Stimulated activated CD4-positive, alpha-beta T cell treated with anti-CD3 and anti-CD28 coated beads, Interleukin-2, amount 100 ng/mL, for 4 hours (primary cell): Measurements from ENCODE around the gene CAMK2B.
A peak's percentile ranks its signal among the peaks of the same experiment; 100 is the strongest.

Source experiments
- DNase-seq: peaks from one replicate; pipeline ENCODE4 v3.0.0-alpha.2; 2020; ENCODE audit warnings: low read depth

Gene CAMK2B

DNA sequence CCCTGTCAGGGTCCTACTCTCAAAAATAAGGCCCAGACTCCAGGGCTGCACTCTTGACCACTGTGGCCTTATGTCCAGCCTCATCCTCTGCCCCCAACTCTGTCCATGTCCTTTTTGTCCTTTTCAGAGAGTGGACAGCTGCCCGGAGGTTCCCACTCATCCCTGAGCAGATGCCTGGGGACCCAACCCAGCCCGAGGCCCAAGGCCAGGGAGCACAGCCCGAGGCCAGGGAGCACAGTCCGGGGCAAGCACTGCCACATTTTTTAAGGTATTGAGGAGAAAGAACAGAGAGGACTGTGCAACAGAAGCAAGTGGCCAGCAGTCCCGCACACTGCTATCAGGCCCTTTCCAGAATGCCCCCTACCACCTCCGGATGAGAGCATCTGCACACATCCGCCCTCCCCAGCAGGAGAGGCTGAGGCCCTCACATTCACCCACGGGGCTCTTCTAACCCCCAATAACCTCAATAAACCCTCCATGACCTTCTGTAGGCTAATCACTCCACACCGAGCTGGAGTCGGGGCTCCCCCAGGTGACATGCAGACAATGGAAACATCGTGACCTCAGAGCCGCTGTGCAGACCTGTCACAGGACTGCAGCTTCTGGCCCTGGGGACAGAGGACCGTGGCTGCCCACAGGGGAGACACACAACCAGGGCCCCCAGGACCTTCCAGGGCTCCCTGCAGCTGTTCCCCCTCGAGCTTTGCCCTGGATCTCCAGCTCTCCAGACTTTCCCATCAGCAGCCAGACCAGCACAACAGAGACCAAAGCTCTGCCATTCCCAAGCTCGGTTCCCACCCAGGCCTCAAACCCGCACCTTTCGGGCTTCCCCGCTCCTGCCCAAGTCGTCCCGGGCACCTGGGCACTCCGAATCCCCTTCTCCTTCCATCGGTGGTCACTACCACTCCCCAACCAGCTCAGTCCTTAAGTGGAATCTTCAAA, 51.4 kb downstream of the CAMK2B start:
- DNase-seq = no peak

DNA sequence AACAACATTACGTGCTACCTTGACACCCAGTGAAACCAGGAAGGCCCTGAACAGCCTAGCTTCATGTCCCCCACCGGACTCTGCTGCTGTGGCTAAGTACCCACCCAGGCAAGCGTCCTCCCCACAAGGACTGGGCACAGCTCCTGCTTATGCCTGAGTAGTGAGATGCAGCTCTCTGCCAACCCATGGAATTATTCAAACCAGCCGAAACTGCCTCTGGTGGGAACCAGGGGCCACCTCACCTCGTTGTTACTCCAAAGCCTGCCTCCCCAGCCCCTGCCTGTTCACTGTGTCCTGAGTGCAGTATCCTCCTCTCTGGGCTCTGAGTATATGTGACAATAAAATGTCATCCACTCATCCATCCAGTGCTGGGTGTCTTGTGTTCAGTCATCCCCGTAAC, 52.4 kb downstream of the CAMK2B start:
- no peak for DNase-seq

DNA sequence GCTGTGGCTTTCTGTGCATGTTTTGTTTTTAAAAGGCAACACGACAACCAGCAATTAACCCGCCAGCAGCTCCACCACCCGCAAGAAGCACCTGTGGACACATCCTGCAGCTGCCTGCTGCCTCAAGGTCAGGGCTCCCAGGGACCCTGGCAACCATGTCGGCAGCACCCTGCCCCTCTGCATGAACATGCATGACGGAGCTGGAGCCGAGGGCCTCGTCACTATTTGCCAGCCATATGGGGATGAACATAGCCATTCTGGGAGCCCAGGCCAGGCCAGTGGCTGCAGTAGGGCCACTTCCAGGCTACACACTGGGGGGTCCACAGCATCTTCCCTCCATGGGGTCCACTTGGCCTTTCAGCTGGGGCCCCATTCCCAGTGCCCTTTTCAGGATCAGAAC, 52.9 kb downstream of the CAMK2B start:
- no peak for DNase-seq

DNA sequence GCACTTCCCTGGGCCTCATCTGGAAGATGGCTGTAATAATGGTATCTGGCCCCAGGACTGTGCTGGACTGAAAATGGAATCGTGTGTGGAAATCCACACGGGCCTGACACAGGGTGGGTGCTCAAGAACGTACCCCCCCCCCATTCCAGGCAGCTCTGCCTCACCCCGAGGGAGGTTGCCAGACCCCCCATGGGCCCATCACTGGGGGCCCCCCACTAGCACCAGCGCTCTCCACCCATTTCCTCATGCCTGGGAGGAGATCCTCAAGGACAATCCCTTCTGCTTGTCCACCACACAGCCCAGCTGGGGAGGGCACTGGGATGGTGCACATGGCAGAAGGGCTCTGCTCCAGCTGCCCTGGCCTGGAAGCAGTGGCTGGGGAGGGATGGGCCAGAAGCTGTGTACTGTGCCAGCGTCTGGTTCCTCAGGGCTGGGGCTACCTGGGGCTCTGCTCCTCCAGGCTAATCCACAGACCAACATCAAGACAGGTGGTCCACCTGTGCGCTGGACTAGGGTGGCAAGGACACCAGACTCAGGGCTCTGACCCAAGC, 55.4 kb downstream of the CAMK2B start:
- DNase-seq = no peak

DNA sequence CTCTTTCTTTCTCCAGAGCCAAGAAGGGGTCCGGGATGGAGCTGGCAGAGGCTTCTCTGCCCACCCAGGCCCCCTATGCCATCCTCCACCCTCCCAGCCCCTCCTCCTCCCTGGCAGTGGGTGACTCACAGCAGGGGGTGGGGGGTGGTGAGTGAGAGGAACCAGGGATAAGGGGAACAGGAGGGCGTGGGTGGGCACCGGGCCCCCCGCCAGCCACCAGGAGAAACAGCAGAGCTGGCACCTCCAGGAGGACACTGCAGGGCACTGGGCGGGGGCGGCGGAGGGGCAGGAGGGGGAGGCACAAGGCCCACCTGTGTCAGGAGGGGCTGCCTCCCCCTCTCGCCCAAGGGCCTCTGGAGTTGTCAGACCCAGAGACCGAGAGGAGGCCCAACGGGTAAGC, 56.0 kb downstream of the CAMK2B start:
- no peak for DNase-seq

DNA sequence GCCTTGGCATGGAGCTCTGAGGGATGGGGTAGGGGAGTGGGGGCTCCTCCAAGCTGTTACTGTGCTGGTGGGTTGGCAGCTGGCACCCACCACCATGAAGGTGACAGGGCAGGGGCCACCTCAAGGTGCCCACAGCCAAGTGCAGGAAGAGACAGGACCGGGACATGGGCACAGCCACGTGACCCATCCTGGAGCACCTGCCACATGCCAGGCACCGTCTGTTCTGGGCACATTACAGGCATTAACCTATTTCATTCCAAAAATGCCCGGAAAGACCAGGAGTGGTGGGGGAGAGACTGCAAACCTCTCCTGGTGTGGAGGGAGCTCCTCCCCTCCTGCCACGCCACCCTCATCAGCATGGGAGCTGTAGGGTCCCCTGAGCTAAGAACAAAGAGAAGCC, 56.7 kb downstream of the CAMK2B start:
- no peak for DNase-seq

DNA sequence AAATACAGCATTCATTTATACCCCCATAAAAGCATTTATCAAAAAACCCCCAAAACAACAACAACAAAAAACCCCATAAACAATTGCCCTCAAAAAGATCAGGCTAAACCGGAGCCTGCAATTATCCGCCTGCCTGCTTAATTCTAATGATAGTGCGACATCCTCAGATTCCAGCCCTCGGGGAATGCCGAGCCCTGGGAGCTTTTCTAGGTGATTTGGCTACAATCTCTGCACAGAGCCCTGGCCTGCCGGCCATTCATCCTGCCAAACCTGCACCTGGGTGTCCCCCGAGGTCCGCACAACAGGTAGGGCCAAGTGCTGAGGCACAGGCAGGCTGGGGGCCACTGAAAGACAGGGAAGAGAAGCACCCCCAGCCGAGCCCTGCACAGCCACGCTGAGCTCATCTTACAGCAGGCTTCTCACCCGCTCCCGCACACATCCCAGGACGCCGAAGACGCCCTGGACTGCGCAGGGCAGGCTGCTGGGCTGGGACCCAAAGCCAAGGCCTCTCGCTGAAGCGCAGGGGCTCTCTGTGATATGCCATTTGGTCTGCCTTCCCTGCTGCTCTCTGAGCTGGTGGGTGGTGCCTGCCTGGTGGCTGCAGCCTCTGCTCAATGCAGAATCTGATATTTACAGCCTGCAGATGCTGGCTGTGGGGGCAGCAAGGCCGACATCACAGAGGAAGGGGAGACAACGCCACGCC, 57.5 kb downstream of the CAMK2B start:
- DNase-seq = no peak

DNA sequence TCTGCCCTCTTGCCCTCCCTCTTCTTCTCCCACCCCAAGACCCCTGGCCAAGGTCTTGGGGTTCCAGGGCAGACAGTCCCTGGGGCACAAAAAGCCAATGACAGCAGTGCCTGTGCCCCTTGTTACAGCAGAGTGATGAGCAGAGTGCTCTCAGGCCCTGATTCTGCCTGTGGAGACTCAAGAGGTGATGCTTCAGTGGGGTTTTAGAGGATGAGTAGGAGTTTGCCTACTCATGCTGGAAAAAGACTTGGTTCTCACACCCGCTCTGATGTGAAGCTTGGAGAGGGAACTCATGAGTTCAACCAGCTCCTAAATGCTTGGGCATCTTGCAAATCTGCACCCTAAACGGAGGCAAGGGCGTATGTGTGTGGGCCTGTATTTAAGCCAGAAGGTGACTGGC, 58.2 kb downstream of the CAMK2B start:
- DNase-seq = no peak

DNA sequence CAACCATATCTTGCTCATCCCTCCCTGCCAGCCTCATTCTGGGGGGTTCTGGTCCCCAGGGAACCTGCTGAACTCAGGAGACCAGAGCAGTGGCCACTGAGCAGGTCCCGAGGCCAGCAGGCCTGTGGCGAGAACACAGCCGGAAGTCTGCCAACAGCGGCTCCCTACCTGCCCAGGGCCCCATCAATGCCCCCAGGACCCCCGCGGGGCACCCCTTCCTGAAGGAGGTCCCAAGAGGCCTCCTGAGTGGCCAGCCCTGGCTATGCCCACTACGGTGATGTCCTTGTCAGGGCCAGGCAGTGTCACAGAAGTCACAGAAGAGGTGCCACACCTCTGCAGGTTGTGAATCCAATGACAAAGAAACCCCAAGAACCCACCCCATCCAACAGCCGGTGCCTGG, 58.9 kb downstream of the CAMK2B start:
- DNase-seq = no peak

DNA sequence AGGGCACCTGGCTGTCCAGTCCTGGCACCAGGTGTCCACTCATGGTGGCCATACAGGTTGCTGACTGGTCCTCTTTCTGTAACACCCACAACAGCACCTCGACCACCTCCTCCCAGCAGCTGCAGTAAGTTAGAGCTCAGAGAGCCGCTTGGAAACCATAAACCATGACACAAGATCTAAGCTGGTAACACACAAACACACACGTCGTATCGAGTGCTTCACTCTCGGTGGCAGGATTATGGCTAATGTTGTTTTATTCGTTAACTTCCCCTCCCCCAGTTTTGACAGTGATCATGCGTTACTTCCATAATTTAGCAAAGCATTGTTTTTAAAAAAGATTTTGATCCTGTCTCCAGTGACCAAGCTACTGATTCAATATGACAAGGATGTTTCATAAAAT, 59.7 kb downstream of the CAMK2B start:
- no peak for DNase-seq

DNA sequence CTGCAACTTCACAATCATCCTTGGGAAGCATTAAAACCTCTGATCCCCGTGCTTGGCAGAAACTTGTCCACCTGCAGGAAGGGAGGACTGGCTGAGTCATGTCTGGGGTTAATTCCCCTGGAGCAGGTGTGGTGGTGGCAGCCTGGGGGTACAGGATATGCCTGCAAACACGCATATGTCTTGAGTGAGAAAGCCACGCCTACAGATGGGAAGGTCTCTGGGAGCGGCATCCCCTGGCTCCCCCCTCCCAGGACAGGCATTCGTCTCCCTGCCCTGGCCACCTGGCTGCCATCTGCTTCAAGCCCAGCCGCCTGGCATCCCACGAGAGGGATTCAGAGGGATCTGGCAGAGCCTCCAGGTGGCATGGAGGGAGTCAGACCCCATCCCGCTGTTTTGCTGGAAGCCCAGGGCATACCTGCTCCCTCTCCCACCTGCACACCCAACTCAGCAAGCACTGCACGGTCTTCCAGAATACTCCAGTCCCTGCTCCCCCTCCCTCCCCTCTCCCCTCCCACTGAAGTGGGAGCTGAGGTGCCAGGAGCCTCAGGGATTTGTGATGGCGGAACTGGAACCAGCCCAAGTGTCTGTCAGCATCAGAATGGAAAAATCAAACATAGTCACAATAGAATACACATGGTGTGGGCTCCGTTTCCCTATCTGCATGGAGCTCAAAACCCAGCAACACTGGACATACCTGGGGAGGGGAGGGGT, 61.0 kb downstream of the CAMK2B start:
- DNase-seq = no peak

DNA sequence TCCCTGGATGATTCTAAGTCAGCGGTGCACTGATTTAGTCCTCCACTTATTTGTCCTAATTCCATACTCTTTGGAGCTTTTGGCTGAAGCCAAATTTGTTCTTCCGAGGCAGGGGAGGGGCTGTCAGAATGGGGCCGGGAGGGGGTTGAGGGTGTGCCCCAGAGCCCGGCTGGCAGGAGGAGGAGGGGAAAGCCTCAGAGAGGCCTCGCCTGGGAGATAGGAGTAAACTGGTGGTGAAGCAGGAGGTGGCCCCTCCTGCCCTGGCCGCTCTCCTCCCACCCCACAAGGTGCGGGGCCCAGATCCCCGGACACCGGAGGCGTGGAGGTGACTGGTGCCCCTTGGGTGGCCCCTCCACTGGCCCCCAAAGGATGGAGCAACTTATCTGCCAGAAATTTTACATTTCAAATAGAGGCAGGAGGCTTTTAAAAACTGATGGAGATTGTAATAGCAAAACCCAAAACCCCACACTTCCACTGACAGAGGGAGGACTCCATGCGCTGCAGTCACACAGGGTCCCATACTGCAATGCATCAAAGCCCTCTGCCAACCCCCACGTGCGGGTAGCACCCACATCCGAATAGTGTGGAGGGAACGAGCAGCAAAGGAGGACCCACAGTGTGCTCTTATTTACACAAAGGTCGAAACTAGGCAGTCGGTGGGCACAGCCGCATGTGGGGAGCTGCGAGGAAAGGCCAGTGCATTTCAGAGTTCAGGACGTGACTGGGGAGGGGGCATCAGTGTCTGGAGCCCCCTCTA, 61.9 kb downstream of the CAMK2B start:
- no peak for DNase-seq

DNA sequence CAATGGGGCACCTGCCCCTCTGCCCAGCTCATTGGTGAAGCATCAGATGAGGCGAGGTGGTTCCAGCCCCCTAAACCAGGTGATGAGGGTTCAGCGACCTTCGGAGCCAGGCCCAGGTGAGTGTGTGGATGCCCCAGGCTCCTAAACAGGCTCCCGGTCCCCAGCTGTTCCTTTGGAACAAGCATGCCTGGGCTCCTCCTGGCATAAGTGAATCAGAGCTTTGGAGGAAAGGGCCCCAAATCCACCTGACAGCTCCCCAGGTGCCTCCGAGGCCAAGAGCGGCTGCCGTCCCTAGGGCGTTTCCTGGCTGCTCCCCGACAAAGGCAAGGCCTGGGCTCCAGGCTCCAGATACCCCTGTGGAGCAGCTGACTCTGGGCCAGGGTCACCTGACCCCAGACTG, 63.4 kb downstream of the CAMK2B start:
- DNase-seq = no peak

DNA sequence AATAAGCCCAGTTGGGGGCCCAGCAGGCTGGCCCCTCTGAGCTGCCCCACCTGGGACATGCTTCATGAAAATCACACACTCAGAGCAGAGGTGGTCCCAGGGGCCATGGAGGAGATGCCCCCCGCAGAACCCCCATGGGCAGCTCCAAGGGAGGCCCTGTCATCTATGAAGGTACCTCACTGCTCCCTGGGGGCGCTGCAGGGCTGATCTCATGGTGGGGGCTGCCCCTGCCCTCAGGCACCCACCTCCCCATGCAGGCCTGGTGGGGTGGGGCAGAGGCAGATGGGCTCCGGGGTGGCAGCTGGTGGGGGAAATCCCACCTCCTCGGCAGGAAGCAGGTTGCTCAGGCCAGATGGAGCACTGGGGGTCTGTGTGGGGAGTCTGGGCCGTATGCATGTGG, 64.2 kb downstream of the CAMK2B start:
- DNase-seq = no peak

DNA sequence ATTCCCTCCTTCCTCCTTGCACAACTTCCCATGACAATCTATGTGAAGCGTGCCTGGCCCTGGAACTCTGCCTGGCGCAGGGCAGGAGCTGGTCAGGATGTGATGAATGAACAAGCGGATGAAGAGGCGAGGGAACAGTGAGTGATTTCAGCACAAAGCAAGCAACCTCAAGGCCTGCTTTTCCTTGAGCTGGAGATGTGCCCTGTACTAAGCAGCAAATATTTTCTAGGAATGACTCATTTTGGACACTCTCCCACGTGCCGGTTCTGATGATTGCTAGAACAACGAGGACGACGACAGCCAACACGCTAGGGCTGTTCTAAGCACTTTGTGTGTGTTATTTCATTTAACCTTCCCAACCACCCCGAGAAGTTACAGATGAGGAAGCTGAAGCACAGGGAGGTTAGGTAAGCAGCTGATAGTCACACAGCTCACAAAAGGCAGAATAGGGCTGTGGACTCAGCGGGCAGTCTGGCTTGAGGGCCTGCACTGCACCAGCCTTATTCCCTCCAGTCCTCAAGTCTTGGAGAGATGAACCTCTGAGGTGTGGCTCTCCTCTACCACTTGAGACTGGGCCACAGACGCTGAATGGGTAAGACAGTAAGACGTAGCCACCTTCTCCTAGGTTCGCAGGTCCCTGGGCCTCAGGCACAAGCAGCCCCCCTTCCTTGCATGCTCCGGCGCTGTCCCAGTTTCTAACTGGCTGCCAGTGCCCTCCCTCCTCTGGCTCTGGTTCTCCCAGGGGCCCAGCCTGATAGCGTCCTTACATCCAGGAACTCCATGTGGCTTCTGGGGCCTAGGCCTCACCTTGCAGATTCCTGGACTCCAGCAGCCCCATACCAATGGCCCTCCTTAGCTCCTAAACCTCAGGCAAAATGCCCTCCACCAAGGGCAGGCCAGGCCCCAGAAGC, 65.6 kb downstream of the CAMK2B start:
- no peak for DNase-seq

DNA sequence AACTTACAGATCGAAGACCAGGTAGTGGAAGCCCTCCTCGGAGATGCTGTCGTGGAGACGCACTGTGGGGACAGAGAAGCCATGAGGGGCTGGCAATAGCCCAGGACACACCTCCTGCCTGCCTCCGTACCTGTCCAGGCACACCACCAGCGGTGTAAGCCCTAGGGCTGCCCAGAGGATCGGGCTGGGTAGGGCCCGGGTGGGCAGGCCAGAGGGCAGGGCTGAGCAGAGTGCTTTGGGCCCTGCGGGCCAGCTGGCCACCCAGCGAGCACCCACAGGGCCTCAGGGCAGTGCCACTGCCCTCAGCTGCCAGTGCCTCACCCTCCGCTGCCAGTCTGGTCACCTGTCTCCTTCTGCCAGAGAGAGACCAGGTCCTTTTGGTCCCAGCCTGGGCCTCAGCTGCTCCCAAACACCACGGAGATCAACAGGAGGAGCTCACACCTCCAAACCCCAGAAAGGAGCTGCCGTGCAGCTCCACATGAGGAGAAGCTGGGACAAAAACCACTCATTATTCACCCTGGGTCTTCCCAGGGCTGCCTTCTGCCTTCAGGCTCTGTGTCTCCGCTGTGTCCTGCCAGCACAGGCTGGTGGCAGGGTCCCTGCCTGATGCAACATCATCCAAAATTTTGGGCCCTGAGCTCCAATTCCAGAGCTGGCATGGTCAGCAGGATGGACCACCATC, 66.4 kb downstream of the CAMK2B start:
- no peak for DNase-seq

DNA sequence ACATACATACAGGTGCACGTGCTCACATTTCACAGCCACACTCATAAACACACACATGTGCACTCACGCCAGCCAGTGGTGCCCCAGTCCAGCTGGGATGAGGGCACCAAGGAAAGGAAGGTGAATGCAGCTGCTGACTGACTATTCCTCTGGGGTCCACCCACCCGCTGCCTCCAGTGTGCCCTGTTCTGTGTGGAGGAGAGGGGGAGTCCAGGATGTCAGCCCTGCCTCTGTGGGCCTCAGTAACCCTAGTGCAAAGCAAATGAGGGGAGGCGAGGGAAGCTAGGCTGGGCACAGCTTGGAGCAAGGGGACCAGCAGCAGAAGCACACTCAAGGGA, 67.0 kb downstream of the CAMK2B start:
- no peak for DNase-seq

DNA sequence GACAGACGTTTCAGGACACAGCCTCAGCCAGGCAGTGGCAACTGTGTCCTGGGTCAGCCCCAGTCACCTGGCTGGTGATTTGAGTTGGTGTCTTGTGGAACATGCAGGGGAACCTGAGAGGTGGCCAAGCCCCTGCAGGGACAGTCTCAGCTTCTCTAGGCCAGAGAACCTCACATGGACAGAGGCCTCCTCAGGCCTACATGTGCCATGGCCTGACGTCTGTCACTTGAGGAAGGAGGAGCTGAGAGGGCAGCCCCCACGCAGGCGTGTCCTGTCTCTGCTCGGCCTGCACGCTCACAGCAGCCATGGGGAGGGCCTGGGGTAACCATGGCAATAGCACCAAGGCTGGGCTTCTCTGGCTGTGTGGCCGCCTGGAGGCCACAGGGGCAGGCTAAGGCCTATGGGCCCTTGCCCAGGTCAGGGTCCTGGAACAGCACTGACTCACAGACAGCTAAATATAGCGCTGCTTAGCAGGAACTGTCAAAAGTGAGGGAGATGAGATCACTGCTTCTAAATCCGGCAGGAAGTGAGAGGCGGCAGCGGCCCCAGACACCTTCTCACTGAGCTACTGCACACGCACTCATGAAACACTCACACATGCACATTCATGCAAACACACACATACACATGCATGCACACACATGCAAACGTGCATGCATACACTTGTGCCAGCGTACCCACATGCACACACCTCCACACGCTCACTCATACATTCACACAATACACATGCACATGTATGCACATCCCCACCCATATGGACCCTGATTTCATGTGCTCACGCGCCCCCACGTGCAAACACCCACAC, 67.6 kb downstream of the CAMK2B start:
- DNase-seq = peak; percentile 72

DNA sequence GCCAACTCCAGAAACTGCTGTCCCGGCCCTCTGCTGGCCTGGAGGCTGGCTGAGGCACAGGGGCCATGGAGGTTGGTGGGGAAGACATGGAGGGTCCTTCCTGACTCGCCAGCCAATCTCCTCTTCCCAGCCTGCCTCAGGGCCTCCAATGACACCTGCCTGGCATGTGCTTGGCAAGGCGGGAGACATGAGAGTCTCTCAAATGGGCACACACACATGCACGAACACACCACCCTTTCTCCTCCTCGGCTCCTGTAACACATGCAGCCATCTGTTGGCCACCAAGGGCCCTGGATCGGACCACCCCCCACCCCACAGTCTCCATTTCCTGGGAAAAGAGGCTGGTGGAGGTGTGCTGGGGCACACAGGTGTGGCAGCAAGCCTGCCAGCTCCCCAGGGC, 68.2 kb downstream of the CAMK2B start:
- no peak for DNase-seq
